ENCODE data around the gene ALOX5AP.

Gene ALOX5AP

DNA sequence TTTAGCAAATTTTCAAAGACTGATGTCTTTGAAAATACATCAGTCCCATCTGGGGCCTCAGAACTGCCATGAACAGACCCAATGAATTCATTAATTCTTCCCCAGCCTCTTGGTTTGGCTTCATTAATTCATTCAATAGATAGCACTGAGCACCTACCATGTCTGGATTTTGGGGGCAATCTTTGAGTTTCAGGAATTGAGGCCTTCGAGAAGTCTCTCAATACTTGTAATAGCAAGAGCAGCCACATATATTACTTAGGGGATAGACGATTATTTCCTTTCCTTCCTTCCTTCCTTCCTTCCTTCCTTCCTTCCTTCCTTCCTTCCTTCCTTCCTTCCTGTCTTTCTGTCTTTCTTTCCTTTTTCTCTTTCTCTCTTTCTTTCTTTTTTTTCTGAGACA is 64.8 kb downstream of the ALOX5AP start:
- DNase-seq = no peak

DNA sequence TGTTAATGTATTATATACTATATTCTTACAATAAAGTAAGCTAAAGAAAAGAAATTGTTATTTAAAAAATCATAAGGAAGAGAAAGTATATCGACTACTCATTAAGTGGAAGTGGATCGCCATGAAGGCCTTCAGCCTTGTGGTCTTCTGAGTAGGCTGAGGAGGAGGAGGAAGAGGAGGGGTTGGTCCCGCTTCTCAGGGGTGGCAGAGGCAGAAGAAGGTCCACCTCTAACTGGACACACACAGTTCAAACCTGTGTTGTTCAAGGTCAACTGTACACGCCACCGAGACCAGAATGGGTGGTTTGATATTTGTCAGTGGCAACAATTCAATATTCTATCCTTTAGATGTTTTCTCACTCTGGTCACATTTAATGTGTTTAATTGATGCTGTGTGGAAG is 67.2 kb downstream of the ALOX5AP start:
- no peak for DNase-seq

DNA sequence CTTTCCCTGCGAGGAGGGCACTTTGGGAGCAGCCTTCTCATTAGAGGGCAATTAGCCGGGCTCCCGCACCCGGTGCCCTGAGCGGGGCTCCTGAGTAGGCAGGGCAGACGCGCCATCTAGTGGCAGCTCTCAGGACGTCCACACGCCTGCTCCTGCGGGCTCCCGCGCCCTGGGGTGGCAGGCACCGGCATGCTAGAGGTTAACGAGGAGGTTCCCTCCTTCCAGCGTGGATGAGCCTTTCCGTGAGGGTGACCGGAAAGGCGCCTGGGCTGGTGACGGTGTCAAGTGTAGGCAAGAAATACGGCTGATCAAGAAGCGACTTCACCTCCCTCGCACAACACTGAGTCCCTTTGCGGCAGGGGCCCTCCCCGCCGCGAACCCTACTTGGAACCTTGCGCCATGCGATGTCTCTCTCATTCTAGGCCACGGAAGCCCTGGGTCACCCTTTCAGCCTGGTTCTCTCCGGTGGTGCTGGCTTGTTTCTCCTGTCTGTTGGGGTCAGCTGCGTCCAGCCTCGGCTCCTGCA is 67.7 kb downstream of the ALOX5AP start:
- peak; percentile 66 for DNase-seq

DNA sequence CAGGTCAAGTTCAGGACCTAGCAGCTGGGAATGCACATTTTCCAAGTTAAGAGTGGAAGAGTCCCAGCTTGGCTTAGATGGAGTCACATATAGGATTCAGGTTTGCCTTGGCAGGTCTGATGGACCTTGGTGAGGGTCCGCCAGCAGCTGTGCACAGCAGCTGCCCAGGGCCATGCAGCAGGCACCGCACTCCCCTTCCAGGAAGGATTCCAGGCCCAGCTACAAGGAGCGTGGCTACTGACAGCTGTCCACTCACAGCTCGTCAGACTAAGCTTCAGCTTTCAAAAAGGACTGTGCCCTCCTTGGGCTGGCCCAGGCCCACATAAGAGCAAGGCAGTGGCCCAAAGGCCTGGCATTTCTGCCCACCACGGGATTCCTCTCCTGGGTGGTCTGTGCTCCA is 68.4 kb downstream of the ALOX5AP start:
- DNase-seq = no peak

DNA sequence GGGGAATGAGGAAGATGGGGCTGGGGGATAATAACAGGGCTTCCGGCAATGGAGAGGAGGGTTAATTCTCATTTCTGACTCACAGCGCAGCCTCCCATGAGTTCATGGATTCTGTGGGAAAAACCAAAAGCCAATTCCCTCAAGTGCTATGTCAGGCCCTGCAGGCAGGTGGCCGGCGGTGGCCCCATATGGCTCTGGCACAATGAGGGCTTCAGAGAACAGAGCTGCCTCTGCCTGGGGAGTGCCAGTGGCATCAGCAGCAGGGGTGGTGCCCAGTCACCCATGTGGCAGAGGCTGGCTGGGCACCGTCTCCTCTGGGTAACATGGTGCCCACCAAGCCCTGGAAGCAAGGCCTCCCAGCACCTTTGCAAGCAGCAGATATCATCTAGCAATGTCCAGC is 69.1 kb downstream of the ALOX5AP start:
- DNase-seq = no peak

DNA sequence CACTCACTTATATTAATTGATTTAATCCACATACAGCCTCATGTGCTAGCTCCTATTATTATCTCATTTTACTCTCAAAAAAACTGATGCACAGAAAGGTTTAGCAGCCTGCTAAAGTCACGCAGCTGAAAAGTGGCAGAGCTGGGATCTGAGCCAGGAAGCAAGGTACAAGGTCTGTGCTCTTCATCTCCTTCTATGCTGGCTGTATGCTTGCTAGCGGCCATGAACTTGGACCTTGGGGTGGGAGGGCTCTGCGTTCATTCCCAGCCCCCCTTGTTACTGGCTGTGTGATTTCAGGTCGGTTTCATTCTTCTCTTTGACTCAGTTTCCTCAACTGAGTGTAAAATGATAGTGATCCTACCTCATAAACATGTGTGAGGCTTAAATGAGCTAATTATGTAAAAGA is 69.8 kb downstream of the ALOX5AP start:
- DNase-seq = no peak

DNA sequence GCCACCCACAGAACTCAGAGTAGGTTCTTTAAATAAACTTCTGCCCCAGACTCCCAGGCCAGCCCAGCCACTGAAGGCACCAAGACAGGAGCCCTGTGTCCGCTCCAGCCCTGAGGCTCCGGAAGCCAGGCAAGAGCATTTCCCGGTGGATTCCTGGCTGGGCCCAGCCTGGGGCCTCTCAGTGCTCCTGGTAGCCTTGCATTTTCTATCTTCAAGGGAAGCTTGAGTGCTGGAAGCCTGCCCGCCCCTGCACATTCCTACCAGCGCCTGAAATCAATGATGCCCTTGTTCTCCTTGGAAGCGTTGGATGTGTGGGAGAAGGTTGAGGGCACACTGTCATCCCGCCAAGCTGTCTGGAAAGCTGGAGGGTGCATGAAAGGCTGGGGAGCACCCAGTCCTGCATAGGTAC is 70.3 kb downstream of the ALOX5AP start:
- DNase-seq = no peak

DNA sequence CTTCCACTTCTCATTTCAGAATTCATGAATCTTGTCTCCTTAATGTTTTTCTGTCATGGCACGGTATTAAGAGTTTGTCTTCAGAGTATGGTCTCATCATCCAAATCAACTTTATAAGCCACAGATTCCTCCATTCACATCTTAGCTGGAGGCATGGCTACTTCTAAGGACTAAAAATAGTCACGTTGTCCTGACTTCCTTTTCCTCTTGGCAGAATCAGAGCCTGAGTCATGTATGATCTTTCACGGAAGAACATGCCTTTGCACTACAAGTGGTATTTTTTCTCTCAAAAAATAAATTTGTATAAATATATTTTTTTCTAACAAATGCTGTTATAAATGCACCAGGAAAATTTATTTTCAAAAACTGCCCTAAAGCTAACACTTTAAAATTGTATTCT is 71.4 kb downstream of the ALOX5AP start:
- DNase-seq = no peak

DNA sequence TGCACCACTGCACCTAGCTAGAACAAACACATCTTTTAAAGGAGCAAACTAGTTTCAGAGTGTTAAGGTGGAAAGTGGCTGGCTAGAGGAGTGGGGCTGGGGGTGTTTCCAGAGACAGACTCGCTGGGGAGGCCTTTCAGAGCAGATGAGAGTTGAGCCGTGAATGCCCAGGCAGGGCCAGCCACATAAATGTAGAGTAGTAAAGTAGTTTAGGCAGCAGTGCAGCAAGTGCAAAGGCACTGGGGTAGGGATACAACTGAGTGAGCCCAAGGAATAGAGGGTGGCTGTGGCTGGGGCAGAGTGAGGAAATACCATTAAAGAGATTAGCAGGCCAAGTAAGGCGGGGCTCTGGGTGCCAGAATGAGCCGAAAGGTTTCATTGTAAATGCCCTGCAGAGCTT is 72.0 kb downstream of the ALOX5AP start:
- DNase-seq = no peak

DNA sequence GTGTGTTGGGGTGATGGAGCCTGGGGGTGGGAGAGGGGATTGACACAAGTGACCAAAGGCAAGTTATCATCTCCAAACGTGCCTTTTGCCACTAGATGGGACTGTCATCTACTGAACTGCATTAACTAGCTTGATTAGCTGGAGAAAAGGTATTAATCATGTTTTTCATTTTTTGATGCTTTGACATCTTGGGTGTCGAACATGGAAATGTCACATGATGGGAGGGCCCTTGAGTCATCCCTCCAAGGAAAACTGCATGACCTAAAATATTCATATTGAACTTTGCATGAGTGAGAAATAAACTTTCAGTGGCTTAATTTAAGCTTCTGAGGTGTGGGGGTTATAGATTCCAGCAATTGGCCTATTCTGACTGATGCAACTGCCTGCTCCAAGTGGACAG is 73.3 kb downstream of the ALOX5AP start:
- DNase-seq = no peak

DNA sequence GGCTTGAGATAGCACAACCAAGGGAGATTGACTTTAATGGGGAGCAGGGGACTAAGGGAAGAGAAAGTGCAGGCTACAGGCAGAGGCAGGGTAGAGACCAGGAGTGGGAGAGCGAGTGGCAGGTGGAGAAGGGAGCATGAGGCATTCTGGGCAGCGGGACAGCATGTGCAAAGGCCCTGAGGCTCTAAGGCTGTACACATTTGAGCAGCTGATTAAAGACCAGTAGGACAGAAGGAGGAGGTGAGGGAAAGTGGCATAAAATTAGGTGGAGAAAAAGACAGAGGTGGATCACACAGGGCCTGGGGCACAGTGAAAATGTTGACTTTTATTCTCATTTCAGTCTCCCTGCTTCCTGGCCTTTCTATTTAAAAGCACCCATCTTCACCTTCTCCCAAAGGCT is 74.4 kb downstream of the ALOX5AP start:
- DNase-seq = no peak

DNA sequence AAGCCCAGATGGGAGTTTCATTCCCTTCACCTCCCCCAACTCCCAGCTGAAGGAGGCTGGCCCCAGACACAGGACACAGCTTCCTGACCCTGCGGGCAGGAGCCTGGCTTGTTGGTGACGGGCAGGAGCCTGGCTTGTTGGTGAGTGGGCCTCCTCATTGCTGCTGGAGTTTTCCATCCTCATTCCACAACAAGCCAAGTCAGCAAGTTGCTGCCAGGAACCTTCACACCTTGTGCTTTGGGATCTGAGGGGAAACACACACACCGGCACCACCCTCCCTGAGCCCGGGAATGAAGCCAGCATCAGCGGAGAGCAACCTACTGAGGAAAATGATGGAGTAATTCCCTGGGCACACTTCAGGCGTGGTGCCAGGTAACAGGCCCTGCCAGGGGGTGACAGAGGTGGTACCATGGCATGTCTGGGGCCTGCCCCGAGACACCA is 74.9 kb downstream of the ALOX5AP start:
- no peak for DNase-seq

DNA sequence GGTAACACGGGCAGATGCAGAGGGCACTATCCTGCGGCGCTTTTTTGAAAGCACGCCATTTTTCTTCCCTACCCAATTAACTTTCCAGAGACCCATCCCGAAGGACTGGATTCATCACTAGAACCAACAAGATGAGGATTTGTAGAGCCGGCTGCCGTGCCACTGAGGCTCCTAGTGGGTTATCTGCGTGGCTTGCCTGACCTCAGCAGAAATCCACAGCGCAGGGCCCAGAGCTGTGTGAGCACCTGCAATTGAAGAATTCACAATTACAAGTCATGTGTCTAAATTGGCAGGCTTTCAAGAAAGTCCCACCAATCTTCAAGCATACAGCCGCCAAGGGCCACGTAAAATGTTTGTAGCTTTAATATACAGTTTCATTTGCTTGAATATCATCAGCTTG is 75.5 kb downstream of the ALOX5AP start:
- no peak for DNase-seq

All from activated effector memory CD4-positive, alpha-beta T cell treated with Interleukin-2 at 50 U/mL for 16 hours (primary cell).